BLaER1 (cell line): ENCODE data around the gene FGF12.

Source experiments
- H3K27ac ChIP-seq: shearing (Covaris generic); formaldehyde crosslinking; 2 replicates; pipeline ENCODE4 v1.8.1; 2022
- H3K27me3 ChIP-seq: shearing (Covaris generic); formaldehyde crosslinking; 2 replicates; pipeline ENCODE4 v1.8.1; 2022
- H3K36me3 ChIP-seq: shearing (Covaris generic); formaldehyde crosslinking; 2 replicates; pipeline ENCODE4 v1.8.1; 2022
- H3K4me1 ChIP-seq: shearing (Covaris generic); formaldehyde crosslinking; 2 replicates; pipeline ENCODE4 v1.8.1; 2022
- H3K4me2 ChIP-seq: shearing (Covaris generic); formaldehyde crosslinking; 2 replicates; pipeline ENCODE4 v1.8.1; 2022
- H3K4me3 ChIP-seq: shearing (Covaris generic); formaldehyde crosslinking; 2 replicates; pipeline ENCODE4 v1.8.1; 2022
- H3K9ac ChIP-seq: shearing (Covaris generic); formaldehyde crosslinking; 2 replicates; pipeline ENCODE4 v1.8.1; 2022
- H3K9me3 ChIP-seq: shearing (Covaris generic); formaldehyde crosslinking; 2 replicates; pipeline ENCODE4 v1.8.1; 2022
- H4K20me1 ChIP-seq: shearing (Covaris generic); formaldehyde crosslinking; 2 replicates; pipeline ENCODE4 v1.8.1; 2022
- Cebpa-rat ChIP-seq: shearing (Covaris generic); IDR thresholded peaks from 2 replicates; pipeline ENCODE4 v1.8.1; 2022

The FGF12 gene

DNA sequence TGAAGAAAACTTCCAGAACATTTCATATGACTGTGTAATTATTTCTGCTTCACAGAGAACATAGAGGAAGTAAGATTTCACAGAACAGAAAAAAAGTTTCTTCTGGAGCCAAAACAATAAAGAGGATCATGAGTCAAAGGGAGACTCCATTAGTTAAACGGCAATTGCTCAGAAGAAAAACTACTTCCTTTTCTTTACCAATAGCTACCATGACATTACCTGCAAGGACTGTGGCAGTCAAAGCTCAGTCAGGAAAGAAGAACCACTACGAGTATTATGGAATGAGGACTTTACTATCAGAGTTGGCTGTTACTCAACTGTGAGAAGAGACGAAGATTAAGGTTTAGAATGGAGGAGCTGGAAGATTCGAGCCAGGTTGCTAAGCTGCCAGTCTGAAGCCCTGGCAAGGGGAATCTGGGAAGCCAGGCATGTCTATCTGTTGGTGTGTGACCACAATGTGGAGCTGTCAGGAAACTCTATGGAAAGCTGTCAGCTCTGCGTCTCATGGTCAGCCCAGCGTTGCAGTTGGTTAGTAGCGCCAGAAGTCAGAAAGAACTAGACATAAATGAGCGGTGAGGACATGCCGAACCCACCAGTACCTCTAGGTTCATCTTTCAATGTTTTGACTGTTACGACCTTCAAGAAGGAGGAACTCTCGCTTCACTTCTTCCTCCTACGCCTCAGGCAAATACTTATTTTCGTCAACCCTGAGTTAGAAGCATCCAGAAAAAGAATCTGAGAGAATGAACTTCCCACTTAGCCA, 604.3 kb downstream of the FGF12 start:
- H3K36me3 ChIP-seq, result no peaks in the 10 kb centered on the region
- no peak overlapping the region for H3K27ac ChIP-seq
- H4K20me1 ChIP-seq, result no peaks in the 10 kb centered on the region
- no peak for TF ChIP-seq Cebpa-rat
- H3K9ac ChIP-seq, result no peak overlapping the region
- H3K4me2 ChIP-seq, result no peak overlapping the region
- no peak overlapping the region for H3K4me3 ChIP-seq
- H3K4me1 ChIP-seq, result no peaks in the 10 kb centered on the region
- no peaks in the 10 kb centered on the region for H3K9me3 ChIP-seq
- no peaks in the 10 kb centered on the region for H3K27me3 ChIP-seq

DNA sequence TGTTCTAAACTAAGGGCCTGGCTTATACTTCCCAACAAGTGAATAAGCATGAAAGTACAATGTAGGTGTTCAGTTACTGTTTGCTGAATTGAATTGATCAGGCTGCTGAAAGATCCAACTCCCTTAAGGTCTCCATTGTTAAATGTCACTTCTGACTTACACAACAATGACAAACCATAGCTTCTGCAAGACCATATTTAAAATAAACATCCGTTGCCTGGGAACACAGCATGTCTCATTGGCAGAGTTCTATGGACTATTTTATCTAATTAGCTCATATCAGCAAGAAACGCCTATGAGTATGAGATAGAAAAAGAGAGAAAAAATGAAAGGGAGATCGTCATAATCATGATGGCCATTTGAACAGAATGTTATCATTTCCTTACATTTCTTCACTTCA, 605.4 kb downstream of the FGF12 start:
- Histone ChIP-seq H4K20me1 (no peaks in the 10 kb centered on the region), H3K4me2 (no peak overlapping the region), H3K36me3 (no peaks in the 10 kb centered on the region), H3K27ac (no peak overlapping the region), H3K4me1 (no peaks in the 10 kb centered on the region), H3K9ac (no peak overlapping the region), H3K4me3 (no peak overlapping the region), H3K27me3 (no peaks in the 10 kb centered on the region), H3K9me3 (no peaks in the 10 kb centered on the region)
- no peak for TF ChIP-seq Cebpa-rat

DNA sequence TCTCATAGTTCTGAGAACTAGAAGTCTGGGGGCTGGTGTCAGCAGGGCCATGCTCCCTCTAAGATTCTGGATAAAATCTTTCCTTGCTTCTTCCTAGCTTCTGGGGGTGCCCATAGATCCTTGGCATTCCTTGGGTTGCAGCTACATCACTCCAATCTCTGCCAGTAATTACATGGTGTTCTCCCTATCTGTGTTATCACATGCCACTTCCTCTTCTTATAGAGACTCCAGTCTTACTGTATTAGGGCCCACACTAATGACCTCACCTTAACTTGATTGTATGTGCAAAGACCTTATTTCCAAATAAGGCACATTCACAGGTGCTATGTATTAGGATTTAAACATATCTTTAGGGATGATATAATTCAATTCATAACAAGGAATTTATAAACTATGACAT, 618.5 kb downstream of the FGF12 start:
- Histone ChIP-seq H3K27me3 (no peaks in the 10 kb centered on the region), H3K9me3 (no peaks in the 10 kb centered on the region), H3K4me2 (no peak overlapping the region), H4K20me1 (no peaks in the 10 kb centered on the region), H3K9ac (no peak overlapping the region), H3K27ac (no peak overlapping the region), H3K4me1 (no peaks in the 10 kb centered on the region), H3K36me3 (no peaks in the 10 kb centered on the region), H3K4me3 (no peak overlapping the region)
- TF ChIP-seq Cebpa-rat, result no peak

DNA sequence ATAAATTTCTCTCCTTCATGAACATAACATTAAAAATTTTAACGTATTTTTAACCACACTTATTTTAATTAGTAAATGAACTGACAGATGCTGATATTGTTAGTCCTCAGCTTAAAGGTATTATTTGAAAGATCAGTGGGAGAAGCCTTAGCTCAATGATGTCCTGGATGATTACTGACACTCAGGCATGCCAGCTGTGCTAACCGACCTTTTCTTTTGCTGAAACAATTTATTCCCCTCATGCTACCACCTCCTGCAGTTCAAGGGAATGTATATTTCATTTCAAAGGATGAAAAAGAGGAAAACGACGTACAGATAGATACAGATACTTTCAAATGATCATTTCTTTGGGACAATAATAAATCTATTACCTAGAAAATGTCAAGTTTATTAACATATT, 620.8 kb downstream of the FGF12 start:
- H3K4me3 ChIP-seq, result no peak overlapping the region
- H3K36me3 ChIP-seq, result no peaks in the 10 kb centered on the region
- TF ChIP-seq Cebpa-rat, result no peak
- H3K27me3 ChIP-seq, result no peaks in the 10 kb centered on the region
- H4K20me1 ChIP-seq, result no peaks in the 10 kb centered on the region
- H3K4me2 ChIP-seq, result no peak overlapping the region
- no peaks in the 10 kb centered on the region for H3K4me1 ChIP-seq
- no peak overlapping the region for H3K27ac ChIP-seq
- no peak overlapping the region for H3K9ac ChIP-seq
- no peaks in the 10 kb centered on the region for H3K9me3 ChIP-seq

DNA sequence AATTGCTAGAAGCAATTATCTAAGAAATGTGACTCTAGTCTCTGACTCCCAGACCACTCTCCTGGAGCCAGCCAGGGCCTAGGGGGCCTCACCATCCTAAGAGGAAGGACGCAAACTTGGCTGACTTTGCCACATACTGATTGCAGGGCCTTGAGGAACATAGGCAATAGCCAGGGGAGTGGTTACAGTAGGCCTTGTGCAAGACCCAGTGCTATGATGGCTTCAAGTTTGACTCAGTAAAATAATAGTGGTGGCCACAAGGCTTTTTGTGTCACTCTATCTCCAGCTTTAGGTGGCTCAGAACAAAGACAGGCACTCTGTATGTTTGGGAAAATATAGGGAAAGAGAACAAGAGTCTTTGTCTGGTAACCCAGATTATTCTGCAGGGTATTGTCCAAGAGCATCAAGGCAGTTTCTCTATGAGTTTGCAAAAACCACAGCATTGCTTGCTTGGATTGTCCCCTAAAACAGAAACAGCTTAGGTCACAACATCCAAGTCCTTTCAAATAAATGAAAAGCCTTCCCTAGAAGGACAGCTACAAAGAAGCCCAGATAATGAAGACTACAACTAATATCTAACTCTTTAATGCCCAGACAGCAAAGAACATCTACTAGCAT, 634.8 kb downstream of the FGF12 start:
- Histone ChIP-seq H3K27me3 (no peaks in the 10 kb centered on the region), H4K20me1 (no peaks in the 10 kb centered on the region), H3K36me3 (no peaks in the 10 kb centered on the region), H3K4me2 (no peak overlapping the region), H3K9ac (no peak overlapping the region), H3K4me3 (no peak overlapping the region), H3K9me3 (no peaks in the 10 kb centered on the region), H3K27ac (no peak overlapping the region), H3K4me1 (no peaks in the 10 kb centered on the region)
- TF ChIP-seq Cebpa-rat, result no peak

DNA sequence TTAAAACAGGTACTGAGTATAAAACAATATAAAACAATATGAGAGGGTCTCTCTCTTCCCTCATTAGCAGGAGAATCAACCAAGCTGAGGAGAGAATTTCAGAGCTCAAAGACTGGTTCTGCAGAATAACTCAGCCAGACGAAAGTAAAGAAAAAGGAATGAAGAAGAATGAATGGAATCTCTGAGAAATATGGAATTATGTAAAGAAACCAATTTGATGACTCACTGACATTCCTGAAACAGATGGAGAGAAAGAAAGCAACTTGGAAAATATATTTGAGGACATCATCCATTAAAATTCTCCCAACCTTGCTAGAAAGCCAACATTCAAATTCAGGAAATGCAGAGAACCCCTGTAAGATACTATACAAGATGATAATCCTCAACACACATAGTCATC, 635.5 kb downstream of the FGF12 start:
- no peak overlapping the region for H3K4me2 ChIP-seq
- H3K4me3 ChIP-seq, result no peak overlapping the region
- no peak for TF ChIP-seq Cebpa-rat

DNA sequence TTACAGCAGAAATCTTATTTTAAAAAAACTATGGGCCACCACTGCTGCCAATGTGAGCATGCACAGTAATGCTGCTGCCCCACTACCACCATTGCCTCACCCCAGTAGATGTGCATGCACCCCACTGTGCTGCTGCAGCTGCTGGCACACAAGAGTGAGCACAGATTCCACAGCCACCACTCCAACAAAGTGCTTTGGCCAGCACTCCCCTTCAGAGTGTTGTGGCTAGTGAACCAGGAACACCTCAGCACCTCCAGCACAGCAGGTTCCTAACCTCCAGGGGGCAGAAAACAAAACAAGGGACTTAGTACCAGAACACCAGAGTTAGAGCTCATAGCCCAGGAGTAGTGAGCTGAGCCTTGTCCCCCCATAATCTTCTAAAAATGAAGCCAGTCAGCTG, 636.8 kb downstream of the FGF12 start:
- no peak overlapping the region for H3K4me3 ChIP-seq
- H4K20me1 ChIP-seq, result no peaks in the 10 kb centered on the region
- TF ChIP-seq Cebpa-rat, result no peak
- H3K27me3 ChIP-seq, result no peaks in the 10 kb centered on the region
- H3K4me2 ChIP-seq, result no peak overlapping the region
- no peak overlapping the region for H3K27ac ChIP-seq
- no peaks in the 10 kb centered on the region for H3K9me3 ChIP-seq
- H3K36me3 ChIP-seq, result no peaks in the 10 kb centered on the region
- no peaks in the 10 kb centered on the region for H3K4me1 ChIP-seq
- H3K9ac ChIP-seq, result no peak overlapping the region

More for the DNA sequence above, 635.5 kb downstream of the FGF12 start:
- H3K4me1 ChIP-seq, result no peaks in the 10 kb centered on the region
- no peaks in the 10 kb centered on the region for H3K9me3 ChIP-seq
- H4K20me1 ChIP-seq, result no peaks in the 10 kb centered on the region
- H3K9ac ChIP-seq, result no peak overlapping the region
- no peak overlapping the region for H3K27ac ChIP-seq
- H3K27me3 ChIP-seq, result no peaks in the 10 kb centered on the region
- H3K36me3 ChIP-seq, result no peaks in the 10 kb centered on the region
